Naive thymus-derived CD4-positive, alpha-beta T cell (primary cell): ENCODE results near the gene CYP27C1. TPM values are rescaled to one million over a fixed set of nuclear protein-coding genes. Genes with fewer than 3 reads are reported as not detected.

Experiments used
- ATAC-seq: fragments of 150-1000 bp; cut with Tn5 transposase; 2 replicates; pipeline ENCODE4 v1.10.0; 2021; ENCODE audit warnings: mild to moderate bottlenecking, moderate library complexity
- CTCF ChIA-PET: fragments of 350-600 bp; sonication (Branson Sonifier 250); formaldehyde crosslinking; loops from one replicate; lab custom pipeline; 2021; ENCODE audit warnings: antibody characterized with exemption; lab: Charles Lee
- POLR2A ChIA-PET: fragments of 350-600 bp; sonication (Branson Sonifier 250); formaldehyde crosslinking; loops from one replicate; lab custom pipeline; 2021; ENCODE audit warnings: antibody characterized with exemption, inconsistent platforms; lab: Charles Lee
- DNase-seq, 9 donors: peaks; one replicate each; pipeline versions ENCODE4 v3.0.0 to v3.0.0-alpha.2; 2020 to 2022; ENCODE audit warnings: mixed read lengths in 1 of 9
- H3K27ac ChIP-seq: one replicate; pipeline ENCODE4 v1.7.0; 2013; ENCODE audit warnings: mild to moderate bottlenecking, low read depth, low read length, moderate library complexity
- H3K27me3 ChIP-seq, 2 donors: one replicate each; pipeline ENCODE4 v1.7.0; 2013; ENCODE audit warnings: low read length in 2 of 2, mild to moderate bottlenecking in 2 of 2, moderate library complexity in 2 of 2; ENCODE audit not compliant: control insufficient read depth in 2 of 2, insufficient read depth in 2 of 2
- H3K36me3 ChIP-seq, 3 experiments: 1 replicate in 2 of 3; 2 replicates in 1 of 3; pipeline ENCODE4 v1.7.0; 2013; ENCODE audit warnings: low read length in 3 of 3, mild to moderate bottlenecking in 3 of 3, moderate library complexity in 1 of 3; ENCODE audit not compliant: insufficient read depth in 3 of 3, control insufficient read depth in 2 of 3
- H3K4me1 ChIP-seq, 2 donors: one replicate each; pipeline ENCODE4 v1.7.0; 2013; ENCODE audit warnings: low read length in 2 of 2, mild to moderate bottlenecking in 2 of 2, moderate library complexity in 1 of 2; ENCODE audit not compliant: control insufficient read depth in 2 of 2, insufficient read depth in 2 of 2
- H3K4me3 ChIP-seq: 2 replicates; pipeline ENCODE4 v1.7.0; 2013; ENCODE audit warnings: mild to moderate bottlenecking, low read length
- H3K9me3 ChIP-seq, 3 experiments: 1 replicate in 2 of 3; 2 replicates in 1 of 3; pipeline ENCODE4 v1.7.0; 2013; ENCODE audit warnings: low read length in 3 of 3; ENCODE audit not compliant: control insufficient read depth in 2 of 3
- H3K27ac Mint-ChIP-seq, 9 donors: one replicate each; pipeline ENCODE4 v1.8.0; 2020 to 2022; ENCODE audit warnings: mixed read lengths in 9 of 9, mild to moderate bottlenecking in 8 of 9, moderate library complexity in 5 of 9, inconsistent platforms in 2 of 9
- H3K27me3 Mint-ChIP-seq, 5 donors: one replicate each; pipeline ENCODE4 v1.8.0; 2021 to 2022; ENCODE audit warnings: mixed read lengths in 5 of 5, mild to moderate bottlenecking in 1 of 5
- H3K36me3 Mint-ChIP-seq, 5 donors: one replicate each; pipeline ENCODE4 v1.8.0; 2020 to 2022; ENCODE audit warnings: mixed read lengths in 5 of 5, mild to moderate bottlenecking in 3 of 5, inconsistent platforms in 1 of 5
- H3K4me1 Mint-ChIP-seq, 7 donors: one replicate each; pipeline ENCODE4 v1.8.0; 2020 to 2022; ENCODE audit warnings: mixed read lengths in 7 of 7, mild to moderate bottlenecking in 3 of 7, inconsistent platforms in 1 of 7
- H3K4me3 Mint-ChIP-seq, 10 donors: one replicate each; pipeline ENCODE4 v1.8.0; 2020 to 2022; ENCODE audit warnings: mild to moderate bottlenecking in 10 of 10, mixed read lengths in 10 of 10, moderate library complexity in 6 of 10, inconsistent platforms in 2 of 10
- H3K9me3 Mint-ChIP-seq, 11 donors: one replicate each; pipeline ENCODE4 v1.8.0; 2020 to 2022; ENCODE audit warnings: mixed read lengths in 11 of 11, mild to moderate bottlenecking in 4 of 11, inconsistent platforms in 1 of 11, moderate library complexity in 1 of 11
- intact Hi-C, 2 donors: fragments of 100-400 bp; cut with micrococcal nuclease; formaldehyde crosslinking; loops; one replicate each; pipeline ENCODE4 v1.15.1; 2023
- polyA plus RNA-seq, 2 donors: library from polyadenylated mRNA; unstranded; fragments of 300-500 nt; fragmentation: Illumina TruSeq; gene quantifications; one replicate each; pipeline ENCODE4 v1.2.3, GENCODE V29; 2021
- total RNA-seq, 6 experiments: library from RNA in 5 of 6; stranded (reverse) in 5 of 6; gene quantifications; 1 replicate in 5 of 6; 2 replicates in 1 of 6; pipeline ENCODE4 v1.2.3 and lab custom pipeline; 2021 to 2026

The CYP27C1 gene
- total and polyA plus RNA-seq, 7 experiments from 2014 or later: not detected

DNA sequence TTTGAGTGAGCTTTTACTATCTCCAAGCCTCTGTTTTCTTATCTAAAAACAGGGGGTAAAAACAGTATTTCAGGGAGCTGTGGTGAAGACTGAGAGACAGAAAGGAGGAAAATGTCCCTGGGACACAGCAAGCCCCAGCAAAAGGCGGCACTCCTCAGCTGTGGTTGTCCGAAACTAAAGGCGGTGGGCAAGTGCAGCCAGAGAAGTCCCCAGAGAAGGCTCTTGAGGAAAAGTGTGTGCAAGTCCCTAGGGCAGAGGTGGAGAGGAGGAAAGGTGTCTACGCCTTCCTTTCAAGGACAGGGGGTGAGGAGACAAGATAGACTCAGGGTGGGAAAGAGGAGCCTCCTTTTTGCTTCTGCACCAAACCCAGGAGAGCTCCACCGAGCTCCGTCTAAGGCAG is 45.5 kb downstream of the CYP27C1 start:
- Mint-ChIP-seq H3K4me3 (no peak overlapping the region), H3K27ac (no peak overlapping the region), H3K4me1 (no peaks in the 10 kb centered on the region), H3K36me3 (no peaks in the 10 kb centered on the region), H3K9me3 (peaks cover 0 to 2% (median 0%) of the 10 kb centered on the region in 11 donors), H3K27me3 (peaks cover 0 to 13% (median 4%) of the 10 kb centered on the region in 5 donors)
- H3K4me3 ChIP-seq: no peak overlapping the region
- H3K9me3 ChIP-seq: no peaks in the 10 kb centered on the region
- POLR2A ChIA-PET: interaction anchor here (0.6 kb wide), 1 partner anchor 1170 kb away, joined by 3 read pairs; no protein-coding TSS in a partner anchor
- no peak overlapping the region for H3K27ac ChIP-seq
- CTCF ChIA-PET: interaction anchor here (1.5 kb wide), 1 partner anchor 107 kb away, joined by 5 read pairs; no protein-coding TSS in a partner anchor
- no peaks in the 10 kb centered on the region for H3K36me3 ChIP-seq
- H3K27me3 ChIP-seq: no peaks in the 10 kb centered on the region
- intact Hi-C loops: loop anchor here (1.0 kb wide), 1 partner anchor 106 kb away; no protein-coding TSS in a partner anchor
- DNase-seq (no peak), ATAC-seq (no peak)
- H3K4me1 ChIP-seq: no peaks in the 10 kb centered on the region

DNA sequence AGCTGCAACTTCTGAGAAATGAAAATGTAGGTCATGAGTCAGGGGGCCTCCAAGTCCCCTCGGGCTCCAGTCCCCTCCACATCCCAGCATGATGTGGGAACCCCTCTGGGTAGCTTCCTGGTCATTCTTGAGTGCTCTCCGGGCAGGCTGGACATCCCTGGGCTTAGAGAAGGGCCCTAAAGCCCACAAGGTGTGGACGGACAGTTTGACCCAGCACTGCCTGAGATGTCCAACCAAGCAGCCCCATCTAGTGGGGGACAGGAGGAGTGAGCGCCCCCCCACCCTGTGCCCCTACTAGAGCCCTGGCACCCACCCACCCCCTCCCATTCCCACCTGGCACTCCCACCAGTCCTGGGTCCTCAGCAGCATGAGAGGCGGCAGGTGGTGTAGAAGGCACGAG is 46.0 kb downstream of the CYP27C1 start:
- Mint-ChIP-seq H3K4me1 (no peaks in the 10 kb centered on the region), H3K27me3 (peaks cover 0 to 13% (median 1%) of the 10 kb centered on the region in 5 donors), H3K9me3 (peaks cover 0 to 2% (median 0%) of the 10 kb centered on the region in 11 donors), H3K27ac (no peak overlapping the region), H3K36me3 (no peaks in the 10 kb centered on the region), H3K4me3 (no peak overlapping the region)
- intact Hi-C loops: loop anchor here (1.0 kb wide), 1 partner anchor 106 kb away; no protein-coding TSS in a partner anchor
- POLR2A ChIA-PET: no interaction called here
- Histone ChIP-seq H3K36me3 (no peaks in the 10 kb centered on the region), H3K27ac (no peak overlapping the region), H3K9me3 (no peaks in the 10 kb centered on the region), H3K4me1 (no peaks in the 10 kb centered on the region), H3K4me3 (no peak overlapping the region), H3K27me3 (no peaks in the 10 kb centered on the region)
- ATAC-seq: no peak
- CTCF ChIA-PET: interaction anchor here (1.3 kb wide), 1 partner anchor 106 kb away, joined by 3 read pairs; no protein-coding TSS in a partner anchor
- DNase-seq: no peak

GRCh38 chr2:127173057-127173456 is 47.0 kb downstream of the CYP27C1 start:
- ATAC-seq (no peak), DNase-seq (no peak)
- Histone ChIP-seq H3K4me1 (no peaks in the 10 kb centered on the region), H3K36me3 (no peaks in the 10 kb centered on the region), H3K9me3 (no peaks in the 10 kb centered on the region), H3K27ac (no peak overlapping the region), H3K4me3 (no peak overlapping the region), H3K27me3 (no peaks in the 10 kb centered on the region)
- ChIA-PET POLR2A (no interaction called here), CTCF (interaction anchor here (1.3 kb wide), 1 partner anchor 105 kb away, joined by 3 read pairs; no protein-coding TSS in a partner anchor)
- Mint-ChIP-seq H3K9me3 (peaks cover 0 to 2% (median 0%) of the 10 kb centered on the region in 11 donors), H3K4me3 (no peak overlapping the region), H3K27ac (no peak overlapping the region), H3K4me1 (no peaks in the 10 kb centered on the region), H3K36me3 (no peaks in the 10 kb centered on the region), H3K27me3 (peaks cover 0 to 13% (median 1%) of the 10 kb centered on the region in 5 donors)
- intact Hi-C loops: no loop called here

DNA sequence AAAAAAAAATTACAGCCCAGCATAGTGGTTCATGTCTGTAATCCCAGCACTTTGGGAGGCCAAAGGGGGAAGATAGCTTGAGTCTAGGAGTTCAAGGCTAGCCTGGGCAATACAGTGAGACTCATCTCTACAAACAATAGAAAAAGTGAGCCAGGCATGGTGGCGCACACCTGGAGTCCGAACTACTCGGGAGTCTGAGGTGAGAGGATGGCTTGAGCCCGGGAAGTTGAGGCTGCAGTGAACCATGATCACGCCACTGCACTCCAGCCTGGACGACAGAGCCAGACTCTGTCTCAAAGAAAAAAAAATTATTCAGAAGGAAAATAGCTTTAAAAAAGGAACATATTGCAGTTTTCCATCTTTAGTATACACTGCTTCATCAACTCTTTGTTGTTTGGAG is 47.8 kb downstream of the CYP27C1 start:
- Histone ChIP-seq H3K4me3 (no peak overlapping the region), H3K36me3 (no peaks in the 10 kb centered on the region), H3K27ac (no peak overlapping the region), H3K9me3 (no peaks in the 10 kb centered on the region), H3K4me1 (no peaks in the 10 kb centered on the region), H3K27me3 (no peaks in the 10 kb centered on the region)
- no peak overlapping the region for H3K27ac Mint-ChIP-seq
- ChIA-PET POLR2A (interaction anchor here (0.6 kb wide), 1 partner anchor 45 kb away, joined by 3 read pairs; no protein-coding TSS in a partner anchor), CTCF (no interaction called here)
- H3K9me3 Mint-ChIP-seq: peaks cover 0 to 2% (median 0%) of the 10 kb centered on the region in 11 donors
- no peaks in the 10 kb centered on the region for H3K36me3 Mint-ChIP-seq
- H3K4me3 Mint-ChIP-seq: no peak overlapping the region
- no peaks in the 10 kb centered on the region for H3K4me1 Mint-ChIP-seq
- no peak for DNase-seq
- intact Hi-C loops: no loop called here
- no peak for ATAC-seq
- peaks cover 0 to 13% (median 1%) of the 10 kb centered on the region in 5 donors for H3K27me3 Mint-ChIP-seq

DNA sequence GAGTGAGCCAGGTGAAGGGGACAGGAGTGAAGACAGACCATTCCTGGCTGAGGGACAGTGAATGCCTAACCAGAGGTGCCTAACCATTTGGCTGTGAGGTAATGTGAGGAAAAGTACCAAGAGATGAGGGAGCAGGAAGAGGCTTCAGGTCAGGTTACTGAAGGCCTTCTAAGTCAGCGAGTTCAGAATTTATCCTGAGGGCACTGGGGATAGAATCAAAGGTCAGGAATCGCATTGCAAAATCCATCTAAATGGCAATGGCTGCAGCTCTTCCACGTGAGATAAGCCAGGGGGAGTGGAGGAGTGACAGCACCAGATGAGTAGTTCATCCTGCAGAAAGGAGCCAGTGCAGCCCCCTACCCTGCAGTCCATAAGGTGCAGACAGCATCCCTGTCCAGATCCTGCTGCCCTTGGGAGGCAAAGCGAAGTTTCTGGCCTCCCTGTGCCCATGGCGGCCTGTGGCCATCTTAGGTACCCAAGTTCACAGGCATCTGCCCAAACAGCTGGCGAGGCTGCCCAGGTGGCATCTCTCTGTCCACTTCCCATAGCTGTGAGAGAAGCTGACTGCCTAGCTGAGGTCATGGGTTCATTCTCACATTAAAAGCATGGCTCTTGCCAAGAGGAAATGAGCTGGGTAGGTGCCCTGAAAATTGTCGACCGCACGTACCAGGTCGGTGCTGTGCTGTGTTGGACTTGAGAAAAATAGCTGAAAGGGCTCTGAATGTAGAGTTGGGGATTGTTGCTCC is 49.5 kb downstream of the CYP27C1 start:
- no peaks in the 10 kb centered on the region for H3K9me3 ChIP-seq
- no peaks in the 10 kb centered on the region for H3K27me3 ChIP-seq
- intact Hi-C loops: no loop called here
- peak; percentile 27 for ATAC-seq
- POLR2A ChIA-PET: no interaction called here
- Mint-ChIP-seq H3K27ac (no peak overlapping the region), H3K27me3 (peaks cover 0 to 8% (median 1%) of the 10 kb centered on the region in 5 donors), H3K36me3 (no peaks in the 10 kb centered on the region), H3K9me3 (peaks cover 0 to 2% (median 0%) of the 10 kb centered on the region in 11 donors), H3K4me1 (no peaks in the 10 kb centered on the region), H3K4me3 (no peak overlapping the region)
- no peak for DNase-seq
- H3K4me3 ChIP-seq: no peak overlapping the region
- no peaks in the 10 kb centered on the region for H3K4me1 ChIP-seq
- H3K27ac ChIP-seq: no peak overlapping the region
- no peaks in the 10 kb centered on the region for H3K36me3 ChIP-seq
- CTCF ChIA-PET: no interaction called here

DNA sequence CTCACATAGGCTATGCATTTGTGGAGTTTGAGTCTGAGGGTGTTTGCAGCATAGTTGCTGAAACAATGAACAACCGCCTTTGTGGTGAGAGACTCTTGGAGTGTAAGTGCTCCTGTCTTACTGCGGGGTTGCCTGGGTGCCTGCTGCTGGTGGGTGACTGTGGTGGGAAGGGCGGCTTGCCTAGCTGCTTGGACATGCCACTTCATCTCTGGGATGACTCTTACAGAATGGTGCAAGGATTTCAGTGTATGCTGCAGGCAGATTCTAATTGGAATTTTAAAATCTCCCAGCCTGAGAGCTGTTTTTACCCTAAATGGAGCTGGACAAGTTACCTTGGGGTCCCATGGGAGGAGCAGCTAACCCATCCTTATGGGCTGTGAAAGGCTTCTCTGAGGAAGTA is 50.1 kb downstream of the CYP27C1 start:
- Histone ChIP-seq H3K27ac (no peak overlapping the region), H3K36me3 (no peaks in the 10 kb centered on the region), H3K4me3 (no peak overlapping the region), H3K27me3 (no peaks in the 10 kb centered on the region), H3K4me1 (no peaks in the 10 kb centered on the region), H3K9me3 (no peaks in the 10 kb centered on the region)
- Mint-ChIP-seq H3K9me3 (no peaks in the 10 kb centered on the region), H3K27me3 (peaks cover 0 to 6% (median 0%) of the 10 kb centered on the region in 5 donors), H3K27ac (no peak overlapping the region), H3K4me1 (peaks cover 0 to 2% (median 0%) of the 10 kb centered on the region in 7 donors), H3K36me3 (no peaks in the 10 kb centered on the region), H3K4me3 (no peak overlapping the region)
- intact Hi-C loops: no loop called here
- ChIA-PET POLR2A (no interaction called here), CTCF (no interaction called here)
- no peak for ATAC-seq
- no peak for DNase-seq
